ENCODE measurements around the gene NHSL2.

The NHSL2 gene

GRCh38 chrX:72180539-72180938 lies 269.9 kb downstream of the NHSL2 start:
- DNase-seq (ENCODE audit: low spot score): no peak

- DNase-seq (ENCODE audit: low spot score): peak; percentile 76
Measured at GRCh38 chrX:72181178-72182125, 270.8 kb downstream of the NHSL2 start, which contains the start of gene PIN4. Gene PIN4 (plus strand): TSS chrX:72181757. CDS start chrX:72181786, 29 bp downstream.

- DNase-seq (ENCODE audit: low spot score): no peak
Measured at GRCh38 chrX:72182924-72183323, 272.3 kb downstream of the NHSL2 start.

- DNase-seq (ENCODE audit: low spot score): no peak
Measured at GRCh38 chrX:72201836-72202536, 291.3 kb downstream of the NHSL2 start.

Data from HuH-7.5 (cell line).